Neuronal stem cell (in vitro differentiated cells): ENCODE measurements around the gene KIF13A.
A peak's percentile ranks its signal among the peaks of the same experiment; 100 is the strongest.

Experiments used
- DNase-seq: peaks from one replicate; pipeline ENCODE4 v3.0.0-alpha.2; 2013; ENCODE audit warnings: low spot score
- H2AFZ ChIP-seq: one replicate; pipeline ENCODE4 v1.6.1; 2013; ENCODE audit warnings: mild to moderate bottlenecking, low read length, inconsistent platforms
- H2AK5ac ChIP-seq: 2 replicates; pipeline ENCODE4 v1.6.1; 2013; ENCODE audit warnings: low read depth, mild to moderate bottlenecking, inconsistent platforms, low read length, moderate library complexity, mixed read lengths
- H2BK120ac ChIP-seq: 2 replicates; pipeline ENCODE4 v1.6.1; 2013; ENCODE audit warnings: low read depth, mild to moderate bottlenecking, inconsistent platforms, low read length, moderate library complexity, mixed read lengths
- H2BK12ac ChIP-seq: one replicate; pipeline ENCODE4 v1.6.1; 2013; ENCODE audit warnings: low read length, inconsistent platforms
- H2BK15ac ChIP-seq: 2 replicates; pipeline ENCODE4 v1.6.1; 2013; ENCODE audit warnings: mild to moderate bottlenecking, low read length, inconsistent platforms, mixed read lengths
- H2BK5ac ChIP-seq: one replicate; pipeline ENCODE4 v1.6.1; 2013; ENCODE audit warnings: inconsistent platforms, mild to moderate bottlenecking, low read length, moderate library complexity
- H3K14ac ChIP-seq: one replicate; pipeline ENCODE4 v1.6.1; 2013; ENCODE audit warnings: low read length, inconsistent platforms
- H3K18ac ChIP-seq: 2 replicates; pipeline ENCODE4 v1.6.1; 2013; ENCODE audit warnings: low read length, inconsistent platforms
- H3K23ac ChIP-seq: 2 replicates; pipeline ENCODE4 v1.6.1; 2013; ENCODE audit warnings: low read depth, mild to moderate bottlenecking, mixed read lengths, low read length, inconsistent platforms; ENCODE audit not compliant: poor library complexity
- H3K27ac ChIP-seq: replicated peaks from 3 replicates; pipeline ENCODE4 v1.5.1; 2013; ENCODE audit warnings: low read length, inconsistent platforms
- H3K27me3 ChIP-seq, 3 experiments: 2 replicates each; pipeline ENCODE4 v1.6.1; 2013; ENCODE audit warnings: low read length in 3 of 3, mild to moderate bottlenecking in 2 of 3, inconsistent platforms in 1 of 3, low read depth in 1 of 3, mixed read lengths in 1 of 3, moderate library complexity in 1 of 3; ENCODE audit not compliant: control insufficient read depth in 3 of 3, insufficient read depth in 3 of 3
- H3K36me3 ChIP-seq, 2 donors: replicated peaks in 1 of 2; 2 replicates each; pipeline ENCODE4 v1.6.1; 2013; ENCODE audit warnings: low read length in 2 of 2; ENCODE audit not compliant: control insufficient read depth in 2 of 2, insufficient read depth in 2 of 2
- H3K4ac ChIP-seq: 2 replicates; pipeline ENCODE4 v1.6.1; 2013; ENCODE audit warnings: inconsistent platforms, mild to moderate bottlenecking, low read length, moderate library complexity
- H3K4me1 ChIP-seq, 2 donors: 1 replicate in 1 of 2; 2 replicates in 1 of 2; pipeline ENCODE4 v1.6.1; 2013; ENCODE audit warnings: low read length in 2 of 2, low read depth in 1 of 2; ENCODE audit not compliant: control insufficient read depth in 2 of 2, insufficient read depth in 1 of 2
- H3K4me2 ChIP-seq: one replicate; pipeline ENCODE4 v1.6.1; 2013; ENCODE audit warnings: mild to moderate bottlenecking, low read length, inconsistent platforms; ENCODE audit not compliant: insufficient read depth, poor library complexity, severe bottlenecking
- H3K4me3 ChIP-seq, 2 donors: 2 replicates each; pipeline ENCODE4 v1.5.1; 2013; ENCODE audit warnings: low read length in 2 of 2, mild to moderate bottlenecking in 2 of 2, inconsistent platforms in 1 of 2, moderate library complexity in 1 of 2
- H3K79me1 ChIP-seq: one replicate; pipeline ENCODE4 v1.6.1; 2013; ENCODE audit warnings: low read depth, mild to moderate bottlenecking, inconsistent platforms, low read length, moderate library complexity
- H3K9ac ChIP-seq: one replicate; pipeline ENCODE4 v1.6.1; 2013; ENCODE audit warnings: mild to moderate bottlenecking, low read depth, low read length, inconsistent platforms; ENCODE audit not compliant: poor library complexity
- H3K9me3 ChIP-seq, 2 donors: replicated peaks in 1 of 2; 2 replicates each; pipeline versions ENCODE3 to v1.6.1; 2013; ENCODE audit warnings: low read length in 2 of 2, mild to moderate bottlenecking in 2 of 2, inconsistent platforms in 1 of 2, low read depth in 1 of 2, mixed read lengths in 1 of 2, moderate library complexity in 1 of 2; ENCODE audit not compliant: control insufficient read depth in 2 of 2, insufficient read depth in 1 of 2
- H4K8ac ChIP-seq: one replicate; pipeline ENCODE4 v1.6.1; 2013; ENCODE audit warnings: low read depth, mild to moderate bottlenecking, inconsistent platforms, low read length, moderate library complexity
- H4K91ac ChIP-seq: one replicate; pipeline ENCODE4 v1.6.1; 2013; ENCODE audit warnings: low read length, low read depth, mild to moderate bottlenecking, inconsistent platforms; ENCODE audit not compliant: poor library complexity
- WGBS, 2 donors: extraction: QIAGEN DNeasy Blood & Tissue Kit; methylation state at CpG; one replicate each; pipeline ENCODE4 v1.1.7; 2013; ENCODE audit warnings: missing lambda C conversion rate in 2 of 2, mixed read lengths in 1 of 2; ENCODE audit not compliant: insufficient read length in 2 of 2, insufficient replicate concordance in 1 of 2; ENCODE audit errors: extremely low coverage in 2 of 2; 5-methylcytosine and 5-hydroxymethylcytosine counted together

KIF13A gene

DNA sequence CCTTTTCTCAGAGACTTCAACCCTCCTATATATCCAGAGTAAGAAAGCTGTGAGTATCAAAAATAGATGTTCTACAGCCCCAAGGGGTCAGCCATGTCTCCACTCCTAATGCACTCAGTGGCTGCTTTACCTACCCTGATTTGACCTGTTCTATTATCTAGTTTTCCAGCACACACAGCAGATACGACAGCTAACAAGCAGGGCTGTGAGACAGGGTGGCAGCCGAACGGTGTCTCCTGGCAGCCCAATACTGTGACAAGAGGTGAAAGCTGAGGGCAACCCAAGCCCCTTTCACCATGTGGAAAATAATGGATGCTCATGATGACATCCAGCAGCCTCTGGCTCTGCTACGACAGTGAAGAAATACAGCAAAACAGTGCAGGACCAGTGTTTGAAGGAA, 67.9 kb downstream of the KIF13A start:
- Histone ChIP-seq H2AFZ (no peak overlapping the region), H3K9ac (no peak overlapping the region), H3K18ac (no peak overlapping the region), H2BK12ac (no peak overlapping the region), H2BK120ac (no peak overlapping the region), H3K9me3 (no peaks in the 10 kb centered on the region), H2AK5ac (no peak overlapping the region), H2BK15ac (no peak overlapping the region), H3K14ac (no peak overlapping the region), H4K91ac (no peak overlapping the region), H3K27ac (no peak overlapping the region), H3K23ac (no peak overlapping the region), H3K4me1 (peaks cover 2 to 4% of the 10 kb centered on the region in 2 donors), H3K4me3 (no peak overlapping the region), H2BK5ac (no peak overlapping the region), H3K4me2 (no peak overlapping the region), H4K8ac (no peak overlapping the region), H3K36me3 (no peaks in the 10 kb centered on the region), H3K27me3 (no peaks in the 10 kb centered on the region), H3K4ac (no peak overlapping the region), H3K79me1 (no peaks in the 10 kb centered on the region)
- no peak for DNase-seq
- WGBS, 2 donors, result no CpG with 5 or more reads among the region's 4 CpGs

DNA sequence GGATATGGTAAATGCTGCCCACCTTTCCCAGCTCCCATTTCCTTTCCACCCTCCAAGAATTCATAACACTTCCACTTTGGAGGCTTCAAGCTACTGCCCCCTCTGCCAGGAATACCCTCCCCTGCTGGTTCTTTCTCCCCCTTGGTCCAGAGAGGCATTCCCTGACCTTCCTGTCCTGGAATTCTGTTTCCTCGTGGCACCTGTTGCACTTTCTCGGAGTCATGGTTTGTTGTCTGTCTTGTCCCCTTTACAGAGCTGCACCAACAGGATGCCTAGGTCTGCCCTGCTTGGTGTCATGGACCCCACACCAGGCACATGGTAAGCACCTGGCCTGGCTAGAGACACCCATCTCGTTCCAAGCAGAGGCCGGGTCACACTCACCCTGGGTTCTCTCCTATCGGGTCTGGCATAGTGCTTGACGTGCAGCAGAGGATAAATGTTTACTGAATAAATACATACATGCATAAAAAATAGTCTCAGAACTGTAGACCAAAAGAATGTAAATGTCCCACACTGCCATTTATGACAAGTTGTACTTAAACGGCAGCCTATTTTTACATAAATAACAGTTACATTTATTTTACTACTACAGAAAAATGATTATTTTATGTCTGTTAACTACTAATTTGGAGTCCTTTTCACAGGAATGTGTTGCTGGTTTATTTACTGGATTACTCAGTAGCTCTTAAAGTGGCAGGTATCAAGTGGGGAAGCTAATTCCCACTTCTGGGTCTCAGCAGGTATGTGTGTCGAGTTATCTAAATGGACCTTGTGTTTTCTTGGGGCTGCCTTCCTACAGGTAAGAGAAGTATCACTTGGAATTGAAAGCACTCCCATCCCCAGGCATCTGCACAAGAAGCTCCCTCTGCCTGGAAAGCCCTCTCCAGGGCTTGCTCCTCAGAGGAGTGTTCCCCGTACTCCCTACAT, 69.3 kb downstream of the KIF13A start:
- no peak overlapping the region for H2BK120ac ChIP-seq
- no peak overlapping the region for H2AFZ ChIP-seq
- H3K4me1 ChIP-seq, result peaks cover 2 to 8% of the 10 kb centered on the region in 2 donors
- peak overlapping the region; percentile 26 for H3K23ac ChIP-seq
- no peak overlapping the region for H2BK12ac ChIP-seq
- H3K14ac ChIP-seq, result no peak overlapping the region
- no peak overlapping the region for H3K4me3 ChIP-seq
- no peaks in the 10 kb centered on the region for H3K27me3 ChIP-seq
- DNase-seq, result no peak
- H3K18ac ChIP-seq, result no peak overlapping the region
- no peak overlapping the region for H3K9ac ChIP-seq
- no peaks in the 10 kb centered on the region for H3K36me3 ChIP-seq
- no peaks in the 10 kb centered on the region for H3K9me3 ChIP-seq
- H2BK5ac ChIP-seq, result no peak overlapping the region
- H3K4ac ChIP-seq, result no peak overlapping the region
- H3K4me2 ChIP-seq, result no peak overlapping the region
- H4K91ac ChIP-seq, result peak overlapping the region; percentile 53
- H2BK15ac ChIP-seq, result no peak overlapping the region
- no peak overlapping the region for H2AK5ac ChIP-seq
- H3K27ac ChIP-seq, result no peak overlapping the region
- no CpG with 5 or more reads among the region's 9 CpGs for WGBS, 2 donors
- H4K8ac ChIP-seq, result no peak overlapping the region
- H3K79me1 ChIP-seq, result no peaks in the 10 kb centered on the region

DNA sequence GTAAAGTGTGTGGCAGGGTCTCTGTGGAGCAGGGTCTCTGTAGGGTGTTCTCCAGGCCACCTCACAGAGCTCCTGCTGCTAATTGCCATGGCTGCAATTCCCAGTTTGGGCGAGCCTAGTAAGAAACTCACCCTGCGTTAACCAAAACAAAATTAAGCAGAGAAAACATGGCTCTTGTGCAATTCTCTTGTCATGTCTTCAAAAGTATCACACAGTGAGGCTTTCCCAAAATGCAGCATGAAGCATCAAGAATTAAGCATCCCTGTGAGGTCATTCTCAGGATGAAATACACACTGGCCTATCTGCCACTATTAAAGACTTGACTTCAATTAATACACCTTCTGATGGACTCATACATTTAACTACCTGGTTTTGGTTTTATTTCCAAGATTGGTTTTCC, 72.8 kb downstream of the KIF13A start:
- Histone ChIP-seq H3K4ac (no peak overlapping the region), H3K9ac (no peak overlapping the region), H2BK12ac (no peak overlapping the region), H3K4me3 (no peak overlapping the region), H3K23ac (no peak overlapping the region), H3K79me1 (no peaks in the 10 kb centered on the region), H2BK120ac (no peak overlapping the region), H4K91ac (no peak overlapping the region), H3K18ac (no peak overlapping the region), H3K27ac (no peak overlapping the region), H2AFZ (no peak overlapping the region), H3K4me1 (peaks cover 2 to 4% of the 10 kb centered on the region in 2 donors), H2AK5ac (no peak overlapping the region), H3K9me3 (no peaks in the 10 kb centered on the region), H2BK15ac (no peak overlapping the region), H3K36me3 (no peaks in the 10 kb centered on the region), H2BK5ac (no peak overlapping the region), H3K4me2 (no peak overlapping the region), H3K14ac (no peak overlapping the region), H4K8ac (no peak overlapping the region), H3K27me3 (no peaks in the 10 kb centered on the region)
- DNase-seq, result no peak
- WGBS, 2 donors, result no CpG with 5 or more reads among the region's 2 CpGs

DNA sequence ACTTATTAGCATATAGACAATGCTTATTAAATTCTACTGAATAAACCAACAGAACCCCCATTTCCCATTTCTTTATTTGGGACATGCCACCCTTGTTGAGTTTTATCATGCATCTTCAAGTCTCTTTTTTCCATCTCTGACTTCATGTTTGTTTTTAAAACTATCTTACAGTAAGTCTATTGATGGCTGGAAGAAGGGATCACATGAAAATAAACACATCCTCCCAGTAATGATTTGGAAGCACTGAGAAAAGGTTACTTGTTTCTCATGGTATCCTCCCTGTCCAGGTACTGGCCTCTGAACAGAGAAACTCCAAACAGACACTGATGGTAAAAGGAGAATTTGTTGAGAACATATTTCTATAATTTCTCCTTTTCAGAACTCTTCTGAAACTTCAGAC, 74.9 kb downstream of the KIF13A start:
- peaks cover 0 to 3% of the 10 kb centered on the region in 2 donors for H3K9me3 ChIP-seq
- no peak overlapping the region for H3K23ac ChIP-seq
- no peaks in the 10 kb centered on the region for H3K79me1 ChIP-seq
- no peak overlapping the region for H3K18ac ChIP-seq
- peaks cover 0 to 5% of the 10 kb centered on the region in 2 donors for H3K4me1 ChIP-seq
- H2BK5ac ChIP-seq, result no peak overlapping the region
- H2AFZ ChIP-seq, result no peak overlapping the region
- no peak overlapping the region for H3K14ac ChIP-seq
- H2AK5ac ChIP-seq, result no peak overlapping the region
- H3K27ac ChIP-seq, result no peak overlapping the region
- H2BK120ac ChIP-seq, result no peak overlapping the region
- H3K4me2 ChIP-seq, result no peak overlapping the region
- no peak overlapping the region for H4K91ac ChIP-seq
- no peak overlapping the region for H2BK12ac ChIP-seq
- no peak overlapping the region for H3K4me3 ChIP-seq
- H3K27me3 ChIP-seq, result no peaks in the 10 kb centered on the region
- H4K8ac ChIP-seq, result no peak overlapping the region
- no peaks in the 10 kb centered on the region for H3K36me3 ChIP-seq
- no peak for DNase-seq
- no peak overlapping the region for H3K4ac ChIP-seq
- no peak overlapping the region for H2BK15ac ChIP-seq
- no peak overlapping the region for H3K9ac ChIP-seq
